NCI-H524 treated with DMSO at 0.1 percent for 48 hours (cell line): Measurements from ENCODE around the gene CDKN2AIP.
"Not testable (repeated sequence)": the region's sequence is repeated elsewhere in the genome, so short reads cannot be mapped to it uniquely, and the experiment has no call there.

Source experiments
- DNase-seq: peaks from one replicate; lab custom pipeline; 2025; lab: John Stamatoyannopoulos, UW

Gene CDKN2AIP

GRCh38 chr4:183413234-183414200 lies 30.9 kb upstream of the CDKN2AIP start:
- DNase-seq: no peak

GRCh38 chr4:183416879-183417755 lies 27.3 kb upstream of the CDKN2AIP start:
- peak; percentile 6 for DNase-seq

GRCh38 chr4:183422962-183423631 lies 21.3 kb upstream of the CDKN2AIP start:
- DNase-seq: no peak

- DNase-seq: no peak
These were observed 20.2 kb upstream of the CDKN2AIP start for GRCh38 chr4:183424109-183424744.

- no peak for DNase-seq
These were observed 17.9 kb upstream of the CDKN2AIP start for GRCh38 chr4:183426507-183426906.

GRCh38 chr4:183429489-183429888 lies 14.9 kb upstream of the CDKN2AIP start:
- no peak for DNase-seq

GRCh38 chr4:183430317-183430993 lies 14.0 kb upstream of the CDKN2AIP start:
- DNase-seq: no peak

GRCh38 chr4:183430994-183431347 lies 13.5 kb upstream of the CDKN2AIP start:
- DNase-seq: no peak

GRCh38 chr4:183431614-183432013 lies 12.8 kb upstream of the CDKN2AIP start:
- no peak for DNase-seq

- DNase-seq: not testable (repeated sequence)
These were observed 11.3 kb upstream of the CDKN2AIP start for GRCh38 chr4:183433183-183433582.

GRCh38 chr4:183434264-183434663 lies 10.2 kb upstream of the CDKN2AIP start:
- DNase-seq: no peak

- DNase-seq: no peak
These were observed 9.7 kb upstream of the CDKN2AIP start for GRCh38 chr4:183434666-183435190.

GRCh38 chr4:183435803-183436202 lies 8.6 kb upstream of the CDKN2AIP start:
- no peak for DNase-seq

GRCh38 chr4:183436417-183436816 lies 8.0 kb upstream of the CDKN2AIP start:
- no peak for DNase-seq

GRCh38 chr4:183437452-183437851 lies 7.0 kb upstream of the CDKN2AIP start:
- no peak for DNase-seq

GRCh38 chr4:183438458-183439113 lies 5.8 kb upstream of the CDKN2AIP start:
- DNase-seq: no peak

GRCh38 chr4:183441276-183441675 lies 3.2 kb upstream of the CDKN2AIP start:
- DNase-seq: no peak

GRCh38 chr4:183443655-183444213 lies 702 bp upstream of the CDKN2AIP start:
- DNase-seq: no peak

GRCh38 chr4:183445097-183445428 lies 627 bp downstream of the CDKN2AIP start:
- no peak for DNase-seq

- DNase-seq: no peak
These were observed 3.2 kb downstream of the CDKN2AIP start for GRCh38 chr4:183447646-183448045.
